Measurements from ENCODE around the gene GABPA.

Gene GABPA

GRCh38 chr21:25722631-25723030 lies 12.1 kb upstream of the GABPA start:
- DNase-seq (ENCODE audit: low read depth) = no peak
- no peak overlapping the region for H3K4me3 ChIP-seq (ENCODE audit: low read length)

GRCh38 chr21:25732091-25732760 lies 2.5 kb upstream of the GABPA start:
- peak; percentile 40 for DNase-seq (ENCODE audit: low read depth)
- TF ChIP-seq, protein P1, sequence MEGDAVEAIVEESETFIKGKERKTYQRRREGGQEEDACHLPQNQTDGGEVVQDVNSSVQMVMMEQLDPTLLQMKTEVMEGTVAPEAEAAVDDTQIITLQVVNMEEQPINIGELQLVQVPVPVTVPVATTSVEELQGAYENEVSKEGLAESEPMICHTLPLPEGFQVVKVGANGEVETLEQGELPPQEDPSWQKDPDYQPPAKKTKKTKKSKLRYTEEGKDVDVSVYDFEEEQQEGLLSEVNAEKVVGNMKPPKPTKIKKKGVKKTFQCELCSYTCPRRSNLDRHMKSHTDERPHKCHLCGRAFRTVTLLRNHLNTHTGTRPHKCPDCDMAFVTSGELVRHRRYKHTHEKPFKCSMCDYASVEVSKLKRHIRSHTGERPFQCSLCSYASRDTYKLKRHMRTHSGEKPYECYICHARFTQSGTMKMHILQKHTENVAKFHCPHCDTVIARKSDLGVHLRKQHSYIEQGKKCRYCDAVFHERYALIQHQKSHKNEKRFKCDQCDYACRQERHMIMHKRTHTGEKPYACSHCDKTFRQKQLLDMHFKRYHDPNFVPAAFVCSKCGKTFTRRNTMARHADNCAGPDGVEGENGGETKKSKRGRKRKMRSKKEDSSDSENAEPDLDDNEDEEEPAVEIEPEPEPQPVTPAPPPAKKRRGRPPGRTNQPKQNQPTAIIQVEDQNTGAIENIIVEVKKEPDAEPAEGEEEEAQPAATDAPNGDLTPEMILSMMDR (IDR thresholded peaks at IDR 0.05; ENCODE audit: insufficient read depth, low read depth, low read length, missing control alignments) = no peak
- H3K4me3 ChIP-seq (ENCODE audit: low read length) = no peak overlapping the region

More at GRCh38 chr21:25722631-25723030, 12.1 kb upstream of the GABPA start:
- TF ChIP-seq, protein P1 (IDR thresholded peaks at IDR 0.05; ENCODE audit: insufficient read depth, low read depth, low read length, missing control alignments) = no peak

DNA sequence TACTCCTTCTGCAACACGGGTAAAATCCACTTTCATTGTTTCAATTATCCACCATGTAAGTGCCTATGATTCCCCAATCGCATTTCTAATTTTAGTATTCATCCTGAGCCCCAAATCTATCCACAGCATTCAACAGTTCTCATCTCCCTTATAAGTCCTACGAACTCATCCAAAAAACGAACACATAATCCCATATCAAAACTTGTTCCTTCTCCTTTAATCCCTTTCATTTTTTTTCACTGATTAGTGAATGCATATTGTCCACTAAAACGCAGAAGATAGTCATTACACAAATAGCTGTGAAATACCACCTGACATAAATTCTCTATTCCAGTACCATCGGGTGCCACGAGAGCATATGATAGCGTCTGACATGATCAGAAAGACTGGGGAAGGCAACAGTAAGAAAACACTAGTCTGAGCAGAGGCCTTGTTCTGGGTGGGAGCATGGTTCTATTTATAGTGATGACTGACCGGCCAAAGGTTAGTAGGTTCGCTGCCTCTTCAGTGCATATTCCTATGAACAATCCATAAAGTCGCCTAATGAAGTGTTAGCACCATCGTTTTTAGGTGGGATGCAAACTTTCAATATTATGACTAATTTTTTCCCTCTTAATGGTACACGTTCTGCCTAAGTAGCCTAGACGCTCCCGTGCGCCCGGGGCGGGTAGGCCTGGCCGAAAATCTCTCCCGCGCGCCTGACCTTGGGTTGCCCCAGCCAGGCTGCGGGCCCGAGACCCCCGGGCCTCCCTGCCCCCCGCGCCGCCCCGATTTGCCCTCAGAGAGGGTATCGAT lies 716 bp upstream of the GABPA start:
- DNase-seq (ENCODE audit: low read depth) = peak; percentile 27
- peak overlapping the region; percentile 89 for H3K4me3 ChIP-seq (ENCODE audit: low read length)
- TF ChIP-seq, protein P1 (IDR thresholded peaks at IDR 0.05; ENCODE audit: insufficient read depth, low read depth, low read length, missing control alignments) = no peak

GRCh38 chr21:25734654-25734903 lies 193 bp upstream of the GABPA start:
- DNase-seq (ENCODE audit: low read depth) = no peak
- TF ChIP-seq, protein P1 (IDR thresholded peaks at IDR 0.05; ENCODE audit: insufficient read depth, low read depth, low read length, missing control alignments) = no peak
- H3K4me3 ChIP-seq (ENCODE audit: low read length) = peak overlapping the region; percentile 89

DNA sequence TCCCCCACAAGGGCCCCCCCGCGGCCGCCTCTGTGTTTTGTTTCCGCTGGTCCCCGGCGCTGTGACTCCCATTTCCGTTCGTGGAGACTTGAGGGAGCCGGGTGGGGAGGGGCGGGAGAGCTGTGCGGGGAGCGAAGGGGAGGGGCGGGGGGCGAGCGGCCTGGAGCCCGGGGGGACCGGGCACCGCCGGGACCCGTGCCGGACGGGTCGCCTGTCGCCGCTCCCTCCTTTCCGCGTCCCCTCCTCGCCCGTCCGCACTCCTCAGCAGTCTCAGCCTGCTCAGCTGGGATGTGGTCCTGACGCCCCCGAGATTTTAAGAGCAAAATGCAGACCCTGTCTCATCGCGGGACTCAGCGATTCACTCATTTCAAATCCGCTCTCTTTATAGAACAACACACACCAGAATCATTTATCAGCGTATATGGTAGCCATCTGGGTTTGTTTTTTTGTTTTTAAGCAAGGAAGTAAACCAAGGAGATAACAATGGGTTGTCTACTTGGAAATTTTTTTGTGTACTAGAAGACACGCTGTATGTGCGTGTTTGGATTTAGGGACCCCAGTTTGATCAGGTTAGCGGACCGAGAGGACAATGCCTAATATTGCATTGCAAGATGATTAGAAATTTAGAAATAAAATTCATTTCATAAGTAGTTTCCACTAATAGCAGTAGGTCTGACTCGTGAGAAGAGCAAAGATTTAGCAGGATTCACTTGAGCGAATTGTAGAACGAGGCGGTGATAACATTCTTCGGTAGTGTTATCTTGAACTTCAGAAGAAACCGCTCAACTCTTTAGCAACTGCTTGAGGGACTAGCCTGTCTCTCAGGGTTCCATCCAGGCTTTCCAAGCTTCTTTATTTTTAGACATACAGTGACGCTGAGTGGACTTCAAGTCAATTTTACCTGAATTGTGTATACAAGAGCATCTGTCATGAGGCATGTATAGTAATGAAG lies 1.1 kb downstream of the GABPA start:
- peak overlapping the region; percentile 89 for H3K4me3 ChIP-seq (ENCODE audit: low read length)
- TF ChIP-seq, protein P1 (IDR thresholded peaks at IDR 0.05; ENCODE audit: insufficient read depth, low read depth, low read length, missing control alignments) = no peak
- DNase-seq (ENCODE audit: low read depth) = peak; percentile 76

- no peak overlapping the region for H3K4me3 ChIP-seq (ENCODE audit: low read length)
- TF ChIP-seq, protein P1 (IDR thresholded peaks at IDR 0.05; ENCODE audit: insufficient read depth, low read depth, low read length, missing control alignments) = no peak
- no peak for DNase-seq (ENCODE audit: low read depth)
Measured at GRCh38 chr21:25737421-25737820, 2.6 kb downstream of the GABPA start.

Measured in epithelial cell of esophagus (primary cell).